ENCODE data around the gene TNC.

- no peak for TF ChIP-seq CTCF (IDR thresholded peaks at IDR 0.05)
- TF ChIP-seq POLR2AphosphoS5 (IDR thresholded peaks at IDR 0.05), result no peak
These were observed 88.0 kb downstream of the TNC start for GRCh38 chr9:115030006-115030405.

Data from prostate gland (tissue), 2 donors.